HG03520 (cell line): ENCODE results near the gene ZNF366.
A peak's percentile ranks its signal among the peaks of the same experiment; 100 is the strongest.

Experiments used
- ATAC-seq: cut with Tn5 transposase; IDR thresholded peaks from one replicate; pipeline ENCODE4 v1.9.1; 2021; ENCODE audit warnings: mild to moderate bottlenecking, moderate library complexity; ENCODE audit not compliant: unreplicated experiment

Gene ZNF366

GRCh38 chr5:72468606-72469005 lies 38.6 kb downstream of the ZNF366 start:
- ATAC-seq = no peak

GRCh38 chr5:72468024-72468423 lies 39.2 kb downstream of the ZNF366 start:
- ATAC-seq = no peak

GRCh38 chr5:72467461-72467860 lies 39.7 kb downstream of the ZNF366 start:
- no peak for ATAC-seq

GRCh38 chr5:72465601-72466563 lies 41.3 kb downstream of the ZNF366 start:
- peak; percentile 69 for ATAC-seq

- peak; percentile 30 for ATAC-seq
These were observed 42.1 kb downstream of the ZNF366 start for GRCh38 chr5:72465066-72465465.

- ATAC-seq = no peak
These were observed 43.1 kb downstream of the ZNF366 start for GRCh38 chr5:72464071-72464470.

- ATAC-seq = no peak
These were observed 43.7 kb downstream of the ZNF366 start for GRCh38 chr5:72463449-72464052.

- no peak for ATAC-seq
These were observed 46.8 kb downstream of the ZNF366 start for GRCh38 chr5:72460413-72460812.

GRCh38 chr5:72459913-72460312 lies 47.3 kb downstream of the ZNF366 start:
- no peak for ATAC-seq

- no peak for ATAC-seq
These were observed 48.0 kb downstream of the ZNF366 start for GRCh38 chr5:72459089-72459661.

- ATAC-seq = no peak
These were observed 48.8 kb downstream of the ZNF366 start for GRCh38 chr5:72458407-72458806.

- no peak for ATAC-seq
These were observed 49.7 kb downstream of the ZNF366 start for GRCh38 chr5:72457491-72457890.

- no peak for ATAC-seq
These were observed 50.7 kb downstream of the ZNF366 start for GRCh38 chr5:72456391-72457074.

- no peak for ATAC-seq
These were observed 51.7 kb downstream of the ZNF366 start for GRCh38 chr5:72455476-72455875.

GRCh38 chr5:72454996-72455395 lies 52.2 kb downstream of the ZNF366 start:
- no peak for ATAC-seq

GRCh38 chr5:72453246-72453775 lies 53.9 kb downstream of the ZNF366 start:
- no peak for ATAC-seq

GRCh38 chr5:72452515-72453245 lies 54.5 kb downstream of the ZNF366 start:
- ATAC-seq = no peak

GRCh38 chr5:72451741-72452505 lies 55.3 kb downstream of the ZNF366 start:
- no peak for ATAC-seq

GRCh38 chr5:72448368-72448767 lies 58.8 kb downstream of the ZNF366 start:
- ATAC-seq = no peak

- no peak for ATAC-seq
These were observed 59.5 kb downstream of the ZNF366 start for GRCh38 chr5:72447751-72448150.
